Activated naive CD8-positive, alpha-beta T cell treated with anti-CD3 and anti-CD28 coated beads for 36 hours (primary cell): ENCODE results near the gene SLC39A11. TPM values are rescaled to one million over a fixed set of nuclear protein-coding genes. Genes with fewer than 3 reads are reported as not detected.

Source experiments
- DNase-seq: peaks from one replicate; pipeline ENCODE4 v3.0.0; 2021
- H3K27ac Mint-ChIP-seq: one replicate; pipeline ENCODE4 v1.8.0; 2022; ENCODE audit warnings: mild to moderate bottlenecking, moderate library complexity, mixed read lengths
- H3K27me3 Mint-ChIP-seq: one replicate; pipeline ENCODE4 v1.8.0; 2022; ENCODE audit warnings: mild to moderate bottlenecking, mixed read lengths
- H3K36me3 Mint-ChIP-seq: one replicate; pipeline ENCODE4 v1.8.0; 2021; ENCODE audit warnings: mild to moderate bottlenecking, mixed read lengths
- H3K4me1 Mint-ChIP-seq: one replicate; pipeline ENCODE4 v1.8.0; 2021; ENCODE audit warnings: mixed read lengths
- H3K4me3 Mint-ChIP-seq: one replicate; pipeline ENCODE4 v1.8.0; 2022; ENCODE audit warnings: mild to moderate bottlenecking, moderate library complexity, mixed read lengths
- H3K9me3 Mint-ChIP-seq: one replicate; pipeline ENCODE4 v1.8.0; 2022; ENCODE audit warnings: mixed read lengths
- total RNA-seq, 2 experiments: library from RNA; stranded (reverse); gene quantifications; one replicate each; pipeline ENCODE4 v1.2.3, GENCODE V29; 2021

SLC39A11 gene
- total RNA-seq, 2 experiments from 2014 or later = 15.3 to 15.4 TPM

DNA sequence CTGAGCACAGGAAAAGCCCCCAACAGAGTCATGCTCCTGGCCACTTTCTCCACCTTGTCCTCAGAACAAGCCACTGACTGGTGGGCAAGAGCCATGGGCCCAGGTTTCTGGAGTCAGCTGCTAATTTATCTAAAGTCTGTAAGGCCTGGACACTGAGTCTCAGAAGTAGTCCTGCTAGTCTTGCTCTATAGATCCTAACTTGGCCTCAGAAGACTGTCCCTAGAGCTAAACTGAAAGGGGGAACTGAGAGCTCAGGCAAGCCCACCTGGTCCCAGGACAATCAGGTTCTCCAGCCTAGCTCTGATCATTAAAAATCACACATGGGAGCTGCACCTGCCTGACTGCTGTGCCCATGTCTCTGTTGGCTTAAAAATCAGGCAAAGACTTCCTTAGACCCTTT, 485.8 kb downstream of the SLC39A11 start:
- Mint-ChIP-seq H3K4me3 (no peak overlapping the region), H3K27ac (no peak overlapping the region), H3K4me1 (no peaks in the 10 kb centered on the region), H3K27me3 (peaks cover 28% of the 10 kb centered on the region), H3K9me3 (peaks cover 13% of the 10 kb centered on the region), H3K36me3 (no peaks in the 10 kb centered on the region)
- DNase-seq = no peak

DNA sequence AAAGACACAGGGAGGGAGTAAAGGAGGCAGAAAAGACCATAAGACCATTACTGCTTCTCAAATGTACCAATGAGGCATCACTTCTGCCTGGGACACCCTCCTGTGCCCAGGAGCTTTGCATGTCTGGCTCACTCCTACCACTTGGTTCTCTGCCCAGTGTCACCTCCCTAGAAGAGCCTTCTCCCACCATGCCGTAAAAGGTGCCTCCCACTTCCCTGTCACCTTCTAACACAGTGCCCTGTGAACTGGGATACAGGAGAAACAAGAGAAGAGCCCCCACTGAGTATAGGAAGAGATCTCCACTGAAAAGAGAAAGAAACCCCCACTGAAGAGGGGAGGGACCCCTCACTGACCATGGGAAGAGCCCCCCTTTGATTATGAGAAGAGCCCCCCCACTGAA, 486.9 kb downstream of the SLC39A11 start:
- no peak overlapping the region for H3K4me3 Mint-ChIP-seq
- no peaks in the 10 kb centered on the region for H3K36me3 Mint-ChIP-seq
- no peak for DNase-seq
- H3K9me3 Mint-ChIP-seq = peaks cover 13% of the 10 kb centered on the region
- no peak overlapping the region for H3K27ac Mint-ChIP-seq
- H3K4me1 Mint-ChIP-seq = no peaks in the 10 kb centered on the region
- peaks cover 32% of the 10 kb centered on the region for H3K27me3 Mint-ChIP-seq

DNA sequence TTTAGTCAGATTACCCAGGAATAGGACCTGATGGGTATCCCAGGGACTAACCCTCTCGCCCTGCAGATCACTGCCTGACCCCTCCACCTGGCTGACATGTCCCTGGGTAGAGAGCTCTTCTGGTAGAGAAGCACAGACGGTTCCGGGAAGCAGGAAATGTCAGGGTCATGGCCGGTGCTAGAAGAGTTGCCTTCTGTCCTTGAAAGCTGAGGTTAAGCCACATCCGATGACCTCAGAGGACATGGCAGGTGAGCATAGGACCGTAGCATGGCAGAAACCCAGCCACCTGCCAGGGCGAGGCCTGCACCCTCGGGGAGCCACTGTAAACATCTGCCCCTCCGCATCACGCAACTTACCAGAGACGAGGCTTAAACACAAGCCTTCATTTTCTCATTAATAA, 488.0 kb downstream of the SLC39A11 start:
- Mint-ChIP-seq H3K36me3 (no peaks in the 10 kb centered on the region), H3K27ac (no peak overlapping the region), H3K9me3 (peaks cover 13% of the 10 kb centered on the region), H3K4me3 (no peak overlapping the region), H3K4me1 (no peaks in the 10 kb centered on the region), H3K27me3 (peaks cover 27% of the 10 kb centered on the region)
- no peak for DNase-seq

DNA sequence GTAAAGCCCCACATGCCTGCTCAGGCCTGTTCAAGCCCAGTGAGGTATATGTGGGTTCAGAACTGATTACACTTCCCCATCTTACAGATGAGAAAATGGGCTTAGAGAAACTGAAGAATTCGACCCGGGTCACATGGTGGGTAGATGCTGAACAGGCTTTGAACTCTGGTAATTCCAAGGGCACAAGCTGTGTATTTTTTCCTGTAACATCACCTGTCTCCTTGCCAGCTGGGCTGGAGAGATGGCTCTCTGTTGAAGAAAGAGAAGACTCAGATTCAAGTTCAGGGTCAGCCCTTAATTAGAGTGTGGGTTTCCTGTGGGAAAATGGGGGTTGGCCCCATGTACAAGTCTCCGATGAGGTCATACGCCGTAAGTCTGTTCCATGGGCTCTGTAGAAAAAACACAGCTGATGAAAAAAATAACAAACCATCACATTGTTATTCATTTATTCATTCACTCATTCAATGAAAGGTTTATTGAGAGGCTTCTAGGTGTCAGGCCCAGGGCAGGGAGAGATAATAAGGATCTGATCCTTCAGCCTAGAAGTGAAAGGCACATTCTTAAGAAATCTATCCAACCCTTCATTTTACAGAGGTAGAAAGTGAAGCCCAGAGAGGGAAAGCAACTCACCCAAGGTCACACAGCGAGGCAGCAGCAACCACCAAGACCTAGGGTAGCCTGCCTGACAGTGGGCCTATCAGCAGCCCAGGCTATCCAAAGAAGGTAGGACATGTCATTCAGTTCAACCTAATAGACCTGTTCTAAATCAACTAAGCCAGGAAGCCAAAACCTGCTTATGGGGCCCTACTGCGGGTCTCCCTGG, 488.9 kb downstream of the SLC39A11 start:
- Mint-ChIP-seq H3K27me3 (peaks cover 27% of the 10 kb centered on the region), H3K27ac (no peak overlapping the region)

DNA sequence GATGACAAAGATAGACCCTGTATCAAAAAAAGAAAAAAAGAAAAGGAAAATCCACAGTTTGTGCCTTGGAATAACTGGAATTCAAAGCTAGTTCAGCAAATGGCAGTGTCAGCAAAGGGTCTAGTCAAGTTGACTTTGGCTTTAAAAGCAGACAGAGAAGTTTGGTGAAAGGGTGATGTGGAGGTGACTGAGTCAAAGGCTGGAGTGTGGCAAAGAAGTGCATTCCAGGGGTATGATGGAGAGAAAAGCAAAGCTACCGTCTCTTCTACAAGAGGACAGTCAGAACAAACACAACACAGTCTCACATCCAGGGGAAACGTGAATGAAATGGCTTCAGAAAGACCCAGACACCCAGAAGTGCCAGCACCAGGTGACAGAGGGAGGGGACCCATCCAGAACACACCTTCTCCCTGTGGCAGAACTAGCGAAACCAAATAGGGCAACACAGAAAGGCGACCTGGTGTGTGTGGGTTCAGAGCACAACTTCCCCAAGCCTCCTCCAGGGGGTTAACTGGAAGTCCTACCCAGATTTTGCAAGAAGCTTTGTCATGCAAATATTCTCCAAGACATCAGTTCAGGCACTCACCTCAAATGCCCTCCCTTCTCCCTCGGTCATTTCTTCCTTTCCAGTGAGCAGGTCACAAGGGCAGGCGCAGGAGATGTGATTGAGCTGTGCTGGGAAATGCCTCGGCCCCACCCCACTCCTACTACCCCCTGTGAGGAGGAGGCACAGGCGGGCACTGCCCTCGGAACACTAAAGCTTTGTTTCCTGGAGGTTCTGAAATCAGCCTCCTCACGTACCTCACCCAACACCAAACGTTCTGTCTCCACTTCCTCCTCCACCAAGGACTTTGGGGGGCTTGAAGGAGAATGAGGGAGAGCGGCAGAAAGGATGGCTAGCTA, 489.7 kb downstream of the SLC39A11 start:
- DNase-seq = no peak
- peaks cover 6% of the 10 kb centered on the region for H3K9me3 Mint-ChIP-seq
- peaks cover 31% of the 10 kb centered on the region for H3K27me3 Mint-ChIP-seq
- H3K36me3 Mint-ChIP-seq = no peaks in the 10 kb centered on the region
- no peak overlapping the region for H3K4me3 Mint-ChIP-seq
- no peak overlapping the region for H3K27ac Mint-ChIP-seq
- no peaks in the 10 kb centered on the region for H3K4me1 Mint-ChIP-seq

More for the DNA sequence above, 488.9 kb downstream of the SLC39A11 start:
- Mint-ChIP-seq H3K36me3 (no peaks in the 10 kb centered on the region), H3K4me3 (no peak overlapping the region), H3K9me3 (peaks cover 12% of the 10 kb centered on the region), H3K4me1 (no peaks in the 10 kb centered on the region)
- DNase-seq = no peak

DNA sequence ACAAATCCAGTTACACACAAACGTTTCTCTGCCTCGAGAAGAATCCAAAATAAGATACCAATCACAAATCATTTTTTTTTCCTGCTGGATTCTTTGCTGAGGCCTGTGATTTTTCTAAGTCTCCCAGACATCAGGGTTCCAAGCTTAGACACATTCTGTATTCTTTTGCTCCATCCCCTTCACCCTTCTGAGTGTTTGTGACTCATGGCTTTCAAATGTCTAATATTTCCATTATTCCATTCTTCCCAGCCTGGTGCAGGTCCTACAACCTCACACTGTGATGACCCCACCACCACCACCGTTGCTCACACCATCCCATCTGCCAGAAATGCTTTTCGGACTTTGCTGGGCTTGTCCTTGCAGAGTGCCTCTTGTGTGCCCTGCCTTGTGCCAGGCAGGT, 491.6 kb downstream of the SLC39A11 start:
- H3K4me3 Mint-ChIP-seq = no peak overlapping the region
- no peaks in the 10 kb centered on the region for H3K4me1 Mint-ChIP-seq
- H3K9me3 Mint-ChIP-seq = no peaks in the 10 kb centered on the region
- no peaks in the 10 kb centered on the region for H3K36me3 Mint-ChIP-seq
- peaks cover 39% of the 10 kb centered on the region for H3K27me3 Mint-ChIP-seq
- no peak for DNase-seq
- no peak overlapping the region for H3K27ac Mint-ChIP-seq

DNA sequence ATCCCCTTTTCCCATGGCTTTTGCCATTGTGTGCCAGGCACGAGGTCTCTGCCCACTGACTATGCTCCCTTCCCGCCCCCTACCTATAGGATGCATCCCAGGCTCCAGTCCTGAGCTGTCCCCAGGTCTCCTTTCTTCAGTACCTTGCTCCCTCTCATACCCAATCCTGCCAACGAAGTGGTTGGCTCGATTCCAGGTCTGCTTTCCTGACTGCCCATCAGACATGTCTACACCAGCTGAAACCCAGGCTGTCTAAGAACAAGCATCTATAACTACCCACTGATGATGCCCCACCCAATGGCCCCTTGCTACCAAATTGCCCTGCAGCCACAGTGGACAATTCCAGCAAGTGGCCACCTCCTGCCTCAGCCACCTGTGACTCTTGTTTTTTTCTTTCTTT, 492.6 kb downstream of the SLC39A11 start:
- Mint-ChIP-seq H3K4me1 (no peaks in the 10 kb centered on the region), H3K27me3 (peaks cover 36% of the 10 kb centered on the region), H3K4me3 (no peak overlapping the region), H3K36me3 (no peaks in the 10 kb centered on the region), H3K27ac (no peak overlapping the region), H3K9me3 (no peaks in the 10 kb centered on the region)
- no peak for DNase-seq

DNA sequence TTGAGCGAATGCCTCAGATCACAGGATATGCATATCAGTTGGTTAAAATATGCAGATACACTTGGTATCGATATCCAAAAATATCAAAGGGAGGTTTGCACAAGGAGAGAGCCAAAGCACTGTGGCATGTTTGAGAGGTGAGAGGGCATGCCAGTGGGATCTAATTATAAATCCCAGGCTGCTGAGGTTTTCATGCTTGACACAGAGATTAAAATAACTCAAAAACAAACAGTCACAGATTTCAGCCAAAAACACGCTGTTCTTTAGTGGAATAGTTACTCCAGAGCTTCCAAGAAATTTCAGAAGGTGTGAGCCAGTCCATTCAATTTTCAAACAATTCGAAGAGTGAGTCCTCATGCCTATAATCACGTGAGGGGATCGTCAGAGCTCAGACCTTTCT, 493.8 kb downstream of the SLC39A11 start:
- Mint-ChIP-seq H3K27me3 (peaks cover 38% of the 10 kb centered on the region), H3K36me3 (no peaks in the 10 kb centered on the region), H3K27ac (no peak overlapping the region), H3K9me3 (no peaks in the 10 kb centered on the region), H3K4me1 (no peaks in the 10 kb centered on the region), H3K4me3 (no peak overlapping the region)
- no peak for DNase-seq

DNA sequence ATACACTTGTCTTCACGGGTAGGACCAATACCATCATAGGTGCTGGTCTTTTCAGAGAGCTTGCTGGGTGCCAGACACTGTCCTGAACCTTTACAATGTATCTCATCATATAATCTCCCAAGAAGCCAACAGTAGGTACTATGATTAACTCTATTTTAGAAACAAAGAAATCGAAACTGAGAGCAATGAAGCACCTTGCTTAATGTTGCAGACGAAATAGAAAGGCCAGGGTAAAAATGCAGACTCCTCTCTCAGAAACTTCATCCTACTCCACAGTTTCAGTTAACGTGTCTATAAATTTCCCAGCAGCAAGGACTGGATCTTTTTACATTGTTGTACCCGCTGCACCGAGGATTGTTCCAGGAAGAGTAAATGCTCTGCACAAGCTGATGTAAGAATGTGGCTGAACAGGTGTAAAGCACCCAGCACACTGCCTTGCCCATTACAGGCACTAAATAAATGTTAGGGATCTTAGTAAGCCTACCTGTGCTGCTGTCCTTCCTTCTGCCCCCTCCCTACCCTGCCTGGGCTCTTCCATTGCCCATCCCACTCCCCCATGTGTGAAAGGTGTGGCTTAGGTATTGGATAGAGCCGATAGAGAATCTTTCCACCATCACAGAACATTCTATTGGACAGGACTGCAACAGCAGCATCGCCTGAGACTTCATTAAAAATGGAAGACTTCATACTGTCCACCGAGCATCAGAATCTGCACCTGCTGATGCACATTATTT, 495.0 kb downstream of the SLC39A11 start:
- H3K36me3 Mint-ChIP-seq = no peaks in the 10 kb centered on the region
- peaks cover 48% of the 10 kb centered on the region for H3K27me3 Mint-ChIP-seq
- H3K4me1 Mint-ChIP-seq = no peaks in the 10 kb centered on the region
- H3K4me3 Mint-ChIP-seq = no peak overlapping the region
- no peaks in the 10 kb centered on the region for H3K9me3 Mint-ChIP-seq
- no peak overlapping the region for H3K27ac Mint-ChIP-seq
- no peak for DNase-seq

Other genes starting within 250 kb of the SLC39A11 start
- under 1 TPM; 0.04 to 0.16 TPM for gene SSTR2, start 72.3 kb upstream of the SLC39A11 start, total RNA-seq
- 10 to 100 TPM; 23.4 to 27.7 TPM for gene COG1, start 100.4 kb upstream of the SLC39A11 start, total RNA-seq
- not detected for gene CPSF4L, start 169.2 kb upstream of the SLC39A11 start, total RNA-seq
- gene CDC42EP4, start 219.3 kb upstream of the SLC39A11 start, total RNA-seq = under 1 TPM; 0.56 to 0.98 TPM